HepG2 (cell line): Measurements from ENCODE around the gene ATP6V0D1. TPM values are rescaled to one million over a fixed set of nuclear protein-coding genes. Genes with fewer than 3 reads are reported as not detected.

Experiments
- HES4 ChIP-seq: sonication (generic); formaldehyde crosslinking; IDR thresholded peaks from 2 replicates; pipeline ENCODE4 v1.9.0; 2021; ENCODE audit warnings: mild to moderate bottlenecking, missing genetic modification reagents, borderline replicate concordance
- ISX ChIP-seq: sonication (generic); formaldehyde crosslinking; conservative IDR thresholded peaks from 2 replicates; pipeline ENCODE4 v1.5.0; 2020; ENCODE audit warnings: missing genetic modification reagents
- JUN ChIP-seq: sonication (generic); formaldehyde crosslinking; IDR thresholded peaks from 2 replicates; pipeline ENCODE4 v1.4.0; 2020; ENCODE audit warnings: mild to moderate bottlenecking, missing genetic modification reagents
- KDM6A ChIP-seq: IDR thresholded peaks from 2 replicates; pipeline ENCODE4 v1.6.1; 2016; ENCODE audit warnings: low read depth
- MED8 ChIP-seq: sonication (generic); formaldehyde crosslinking; IDR thresholded peaks from 2 replicates; pipeline ENCODE4 v1.8.1; 2023; ENCODE audit warnings: mild to moderate bottlenecking, missing genetic modification reagents; ENCODE audit not compliant: insufficient replicate concordance
- MEIS1 ChIP-seq: sonication (generic); formaldehyde crosslinking; IDR thresholded peaks from 2 replicates; pipeline ENCODE4 v1.9.0; 2021; ENCODE audit warnings: mild to moderate bottlenecking, missing genetic modification reagents, moderate library complexity, borderline replicate concordance
- NR2C2 ChIP-seq: sonication (generic); formaldehyde crosslinking; IDR thresholded peaks from 2 replicates; pipeline ENCODE4 v1.4.0; 2020; ENCODE audit warnings: missing genetic modification reagents, mild to moderate bottlenecking, moderate library complexity, borderline replicate concordance
- PRPF4 ChIP-seq: fragments of 200-400 bp; formaldehyde crosslinking; IDR thresholded peaks from 2 replicates; pipeline ENCODE4 v1.6.1; 2016; ENCODE audit warnings: low read length, low read depth; ENCODE audit not compliant: poor library complexity, severe bottlenecking
- RARA ChIP-seq: IDR thresholded peaks from 2 replicates; pipeline ENCODE4 v1.6.1; 2016; ENCODE audit warnings: missing genetic modification reagents, missing compliant biosample characterization
- RBM22 ChIP-seq: fragments of 200-400 bp; formaldehyde crosslinking; optimal IDR thresholded peaks from 2 replicates; pipeline ENCODE3; 2017; ENCODE audit warnings: mild to moderate bottlenecking, low read length, moderate library complexity
- RFX5 ChIP-seq: IDR thresholded peaks from 2 replicates; pipeline ENCODE4 v1.6.1; 2011; ENCODE audit warnings: low read depth, low read length, improper control_type of control experiment
- SAP130 ChIP-seq: IDR thresholded peaks from 2 replicates; pipeline ENCODE4 v1.6.1; 2016; ENCODE audit warnings: low read depth
- SP5 ChIP-seq: IDR thresholded peaks from 2 replicates; pipeline ENCODE4 v1.6.1; 2016; ENCODE audit warnings: low read depth, borderline replicate concordance
- UBTF ChIP-seq: sonication (generic); formaldehyde crosslinking; IDR thresholded peaks from 2 replicates; pipeline ENCODE4 v1.4.0; 2020; ENCODE audit warnings: mild to moderate bottlenecking, missing genetic modification reagents
- ZBTB42 ChIP-seq: sonication (generic); formaldehyde crosslinking; IDR thresholded peaks from 2 replicates; pipeline ENCODE4 v1.5.0; 2020; ENCODE audit warnings: mild to moderate bottlenecking, missing genetic modification reagents
- ZKSCAN8 ChIP-seq: IDR thresholded peaks from 2 replicates; pipeline ENCODE4 v1.6.1; 2016; ENCODE audit warnings: borderline replicate concordance, missing genetic modification reagents, missing compliant biosample characterization
- ZNF207 ChIP-seq: fragments of 450-650 bp; IDR thresholded peaks from 2 replicates; pipeline ENCODE4 v1.6.1; 2016; ENCODE audit warnings: antibody characterized with exemption, borderline replicate concordance
- ZNF225 ChIP-seq: sonication (generic); formaldehyde crosslinking; IDR thresholded peaks from 2 replicates; pipeline ENCODE4 v1.4.0; 2020; ENCODE audit warnings: mild to moderate bottlenecking, missing genetic modification reagents
- ZNF619 ChIP-seq: sonication (generic); formaldehyde crosslinking; IDR thresholded peaks from 2 replicates; pipeline ENCODE4 v1.4.0; 2020; ENCODE audit warnings: mild to moderate bottlenecking, missing genetic modification reagents
- ZNF775 ChIP-seq: sonication (generic); formaldehyde crosslinking; IDR thresholded peaks from 2 replicates; pipeline ENCODE4 v1.4.0; 2020; ENCODE audit warnings: missing genetic modification reagents, mild to moderate bottlenecking, moderate library complexity, borderline replicate concordance
- ZNF780A ChIP-seq: sonication (generic); formaldehyde crosslinking; IDR thresholded peaks from 2 replicates; pipeline ENCODE4 v1.8.0; 2022; ENCODE audit warnings: mild to moderate bottlenecking, missing genetic modification reagents, moderate library complexity
- polyA plus RNA-seq, 8 experiments: library from polyadenylated mRNA; depleted of rRNA in 3 of 8; stranded (reverse) in 7 of 8; unstranded in 1 of 8; fragments of >200 nt; fragmentation: Illumina TruSeq in 4 of 8; extraction: Trizol in 4 of 8; gene quantifications; 2 replicates each; pipeline versions ENCODE4 v1.2.1 to v1.2.3, GENCODE V29; 2011 to 2016; ENCODE audit warnings: low read depth in 4 of 8, missing spikeins in 1 of 8, mixed read lengths in 1 of 8; ENCODE audit not compliant: insufficient read depth in 1 of 8
- total RNA-seq, 5 experiments: library from RNA; depleted of rRNA; stranded (reverse); fragments of >200 nt; fragmentation: Illumina TruSeq; extraction: Trizol; gene quantifications; 2 replicates each; pipeline ENCODE4 v1.2.3, GENCODE V29; 2016; ENCODE audit warnings: low read depth in 1 of 5
- TF ChIP-seq, protein P1 (sequence below): sonication (generic); formaldehyde crosslinking; IDR thresholded peaks from 2 replicates; pipeline ENCODE4 v1.8.0; 2022; ENCODE audit warnings: mild to moderate bottlenecking, missing genetic modification reagents, moderate library complexity
- TF ChIP-seq, protein P2 (sequence below): sonication (generic); formaldehyde crosslinking; IDR thresholded peaks from 2 replicates; pipeline ENCODE4 v1.4.0; 2020; ENCODE audit warnings: mild to moderate bottlenecking, low read depth, missing genetic modification reagents
- TF ChIP-seq, protein P3 (sequence below): sonication (generic); formaldehyde crosslinking; IDR thresholded peaks from 2 replicates; pipeline ENCODE4 v1.8.0; 2022; ENCODE audit warnings: low read depth, missing genetic modification reagents

The ATP6V0D1 gene
- total and polyA plus RNA-seq, 2 of the 13 experiments (the other 11 are each of a cell fraction or from before 2014, with no cell fraction given), result 51.1 to 61.3 TPM

DNA sequence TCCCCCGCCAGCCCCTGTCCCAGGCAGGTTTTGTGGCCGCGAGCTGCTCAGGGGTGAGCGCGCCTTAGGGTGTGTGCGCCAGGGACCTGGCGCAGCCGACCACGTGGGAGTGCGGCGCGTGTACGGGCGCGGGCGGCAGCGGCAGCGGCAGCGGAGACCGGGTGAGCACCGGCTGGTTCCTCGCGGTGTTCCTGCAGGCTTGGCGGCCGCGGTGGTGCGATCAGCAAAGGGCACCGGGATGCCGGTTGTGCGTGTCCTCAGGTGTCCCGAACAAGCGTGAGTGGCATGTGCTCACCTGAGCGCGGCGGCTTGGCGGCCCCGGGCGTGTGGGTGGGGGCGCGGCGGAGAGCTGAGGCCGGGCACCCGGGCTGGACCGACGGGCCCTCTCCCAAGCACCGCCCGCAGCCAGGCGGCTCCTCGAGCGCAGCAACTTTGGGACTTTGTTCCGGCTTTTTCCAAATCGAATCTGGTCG, 50.4 kb downstream of the ATP6V0D1 start (continued):
- TF ChIP-seq SAP130 (peak; percentile 73), NR2C2 (CRISPR knock-in tag) (peak; percentile 44), MEIS1 (peak; percentile 79), HES4 (peak; percentile 93), RBM22 (no peak), UBTF (CRISPR knock-in tag) (peak; percentile 82), ZKSCAN8 (CRISPR knock-in tag) (no peak), RFX5 (no peak), JUN (CRISPR knock-in tag) (peak; percentile 59; the same call in 1 of the 2 replicates), ZNF207 (no peak), ZNF780A (CRISPR knock-in tag) (no peak), ISX (CRISPR knock-in tag) (no peak), ZNF775 (CRISPR knock-in tag) (peak; percentile 65; the same call in 1 of the 2 replicates), SP5 (CRISPR knock-in tag) (no peak), ZBTB42 (CRISPR knock-in tag) (peak; percentile 93; the same call in 1 of the 2 replicates), KDM6A (CRISPR knock-in tag) (no peak), RARA (no peak; the same call in 1 of the 2 replicates), ZNF225 (CRISPR knock-in tag) (peak; percentile 94; the same call in 1 of the 2 replicates), MED8 (CRISPR knock-in tag) (peak; percentile 45), ZNF619 (CRISPR knock-in tag) (peak; percentile 63; the same call in 1 of the 2 replicates), PRPF4 (no peak)
- TF ChIP-seq, protein P1, sequence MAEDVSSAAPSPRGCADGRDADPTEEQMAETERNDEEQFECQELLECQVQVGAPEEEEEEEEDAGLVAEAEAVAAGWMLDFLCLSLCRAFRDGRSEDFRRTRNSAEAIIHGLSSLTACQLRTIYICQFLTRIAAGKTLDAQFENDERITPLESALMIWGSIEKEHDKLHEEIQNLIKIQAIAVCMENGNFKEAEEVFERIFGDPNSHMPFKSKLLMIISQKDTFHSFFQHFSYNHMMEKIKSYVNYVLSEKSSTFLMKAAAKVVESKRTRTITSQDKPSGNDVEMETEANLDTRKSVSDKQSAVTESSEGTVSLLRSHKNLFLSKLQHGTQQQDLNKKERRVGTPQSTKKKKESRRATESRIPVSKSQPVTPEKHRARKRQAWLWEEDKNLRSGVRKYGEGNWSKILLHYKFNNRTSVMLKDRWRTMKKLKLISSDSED (CRISPR knock-in tag), result peak; percentile 50; the same call in 1 of the 2 replicates
- TF ChIP-seq, protein P2, sequence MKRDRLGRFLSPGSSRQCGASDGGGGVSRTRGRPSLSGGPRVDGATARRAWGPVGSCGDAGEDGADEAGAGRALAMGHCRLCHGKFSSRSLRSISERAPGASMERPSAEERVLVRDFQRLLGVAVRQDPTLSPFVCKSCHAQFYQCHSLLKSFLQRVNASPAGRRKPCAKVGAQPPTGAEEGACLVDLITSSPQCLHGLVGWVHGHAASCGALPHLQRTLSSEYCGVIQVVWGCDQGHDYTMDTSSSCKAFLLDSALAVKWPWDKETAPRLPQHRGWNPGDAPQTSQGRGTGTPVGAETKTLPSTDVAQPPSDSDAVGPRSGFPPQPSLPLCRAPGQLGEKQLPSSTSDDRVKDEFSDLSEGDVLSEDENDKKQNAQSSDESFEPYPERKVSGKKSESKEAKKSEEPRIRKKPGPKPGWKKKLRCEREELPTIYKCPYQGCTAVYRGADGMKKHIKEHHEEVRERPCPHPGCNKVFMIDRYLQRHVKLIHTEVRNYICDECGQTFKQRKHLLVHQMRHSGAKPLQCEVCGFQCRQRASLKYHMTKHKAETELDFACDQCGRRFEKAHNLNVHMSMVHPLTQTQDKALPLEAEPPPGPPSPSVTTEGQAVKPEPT (CRISPR knock-in tag), result peak; percentile 85; the same call in 1 of the 2 replicates
- TF ChIP-seq, protein P3, sequence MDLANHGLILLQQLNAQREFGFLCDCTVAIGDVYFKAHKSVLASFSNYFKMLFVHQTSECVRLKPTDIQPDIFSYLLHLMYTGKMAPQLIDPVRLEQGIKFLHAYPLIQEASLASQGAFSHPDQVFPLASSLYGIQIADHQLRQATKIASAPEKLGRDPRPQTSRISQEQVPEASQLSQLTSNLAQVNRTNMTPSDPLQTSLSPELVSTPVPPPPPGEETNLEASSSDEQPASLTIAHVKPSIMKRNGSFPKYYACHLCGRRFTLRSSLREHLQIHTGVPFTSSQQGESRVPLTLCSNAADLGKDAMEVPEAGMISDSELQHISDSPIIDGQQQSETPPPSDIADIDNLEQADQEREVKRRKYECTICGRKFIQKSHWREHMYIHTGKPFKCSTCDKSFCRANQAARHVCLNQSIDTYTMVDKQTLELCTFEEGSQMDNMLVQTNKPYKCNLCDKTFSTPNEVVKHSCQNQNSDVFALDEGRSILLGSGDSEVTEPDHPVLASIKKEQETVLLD, result no peak
